DMS114 treated with DMSO at 0.1 percent for 48 hours (cell line): ENCODE measurements around the gene SPTSSB.

Source experiments
- DNase-seq: peaks from one replicate; lab custom pipeline; 2025; ENCODE audit not compliant: unreplicated experiment; lab: John Stamatoyannopoulos, UW

Gene SPTSSB

GRCh38 chr3:161392853-161393252, 21.5 kb upstream of the SPTSSB start:
- no peak for DNase-seq

GRCh38 chr3:161390200-161390599, 18.9 kb upstream of the SPTSSB start:
- DNase-seq = no peak

- DNase-seq = no peak
Observed at GRCh38 chr3:161389445-161390035, 18.2 kb upstream of the SPTSSB start.

GRCh38 chr3:161388855-161389254, 17.5 kb upstream of the SPTSSB start:
- no peak for DNase-seq

GRCh38 chr3:161386991-161387770, 15.9 kb upstream of the SPTSSB start:
- DNase-seq = no peak

- no peak for DNase-seq
Observed at GRCh38 chr3:161372321-161373260, 1.3 kb upstream of the SPTSSB start.

- no peak for DNase-seq
Observed at GRCh38 chr3:161369531-161369930, 1.8 kb downstream of the SPTSSB start.

GRCh38 chr3:161366094-161366493, 5.2 kb downstream of the SPTSSB start:
- no peak for DNase-seq

GRCh38 chr3:161358488-161358887, 12.8 kb downstream of the SPTSSB start:
- DNase-seq = no peak

GRCh38 chr3:161356287-161356686, 15.0 kb downstream of the SPTSSB start:
- no peak for DNase-seq

GRCh38 chr3:161355508-161355907, 15.8 kb downstream of the SPTSSB start:
- DNase-seq = no peak

GRCh38 chr3:161354554-161354953, 16.8 kb downstream of the SPTSSB start:
- no peak for DNase-seq

- DNase-seq = no peak
Observed at GRCh38 chr3:161351330-161351729, 20.0 kb downstream of the SPTSSB start.

GRCh38 chr3:161350916-161351315, 20.4 kb downstream of the SPTSSB start:
- no peak for DNase-seq

- no peak for DNase-seq
Observed at GRCh38 chr3:161349529-161350312, 21.6 kb downstream of the SPTSSB start.

GRCh38 chr3:161348796-161349400, 22.4 kb downstream of the SPTSSB start:
- DNase-seq = no peak

- DNase-seq = no peak
Observed at GRCh38 chr3:161347726-161348125, 23.6 kb downstream of the SPTSSB start.

- no peak for DNase-seq
Observed at GRCh38 chr3:161345023-161345422, 26.3 kb downstream of the SPTSSB start.

GRCh38 chr3:161343986-161344385, 27.3 kb downstream of the SPTSSB start:
- no peak for DNase-seq

- no peak for DNase-seq
Observed at GRCh38 chr3:161343540-161343939, 27.8 kb downstream of the SPTSSB start.
